Gastrocnemius medialis (tissue), 4 donors: ENCODE data around the gene SLC9A4. TPM values are rescaled to one million over a fixed set of nuclear protein-coding genes. Genes with fewer than 3 reads are reported as not detected.
"Not testable (repeated sequence)": the region's sequence is repeated elsewhere in the genome, so short reads cannot be mapped to it uniquely, and the experiment has no call there.

Experiments
- ATAC-seq, 2 donors: fragments of 150-250 bp; one replicate each; pipeline ENCODE4 v1.9.1; 2016
- DNase-seq, 2 donors: peaks; one replicate each; pipeline ENCODE4 v3.0.0-alpha.2; 2019
- H3K27ac ChIP-seq, 4 donors: fragments of 200-600 bp; sonication (generic); 1 replicate in 1 of 4; 2 replicates in 3 of 4; pipeline ENCODE4 v1.5.1; 2016 to 2018; ENCODE audit warnings: mild to moderate bottlenecking in 2 of 4, moderate library complexity in 1 of 4
- H3K27me3 ChIP-seq, 3 donors: fragments of 200-600 bp; sonication (generic) in 2 of 3; 1 replicate in 1 of 3; 2 replicates in 2 of 3; pipeline versions ENCODE4 v1.5.1 to v1.6.0; 2016 to 2019; ENCODE audit warnings: mild to moderate bottlenecking in 1 of 3, moderate library complexity in 1 of 3
- H3K36me3 ChIP-seq, 2 donors: fragments of 200-600 bp; sonication (generic) in 1 of 2; one replicate each; pipeline ENCODE4 v1.5.1; 2017 to 2018
- H3K4me1 ChIP-seq, 2 donors: fragments of 200-600 bp; sonication (generic) in 1 of 2; one replicate each; pipeline ENCODE4 v1.5.1; 2016 to 2017; ENCODE audit warnings: mild to moderate bottlenecking in 2 of 2
- H3K4me3 ChIP-seq, 4 donors: fragments of 200-600 bp; sonication (generic) in 3 of 4; 1 replicate in 1 of 4; 2 replicates in 3 of 4; pipeline ENCODE4 v1.5.1; 2016 to 2019; ENCODE audit warnings: mild to moderate bottlenecking in 2 of 4
- H3K9me3 ChIP-seq, 3 donors: fragments of 200-600 bp; sonication (generic) in 2 of 3; 1 replicate in 1 of 3; 2 replicates in 2 of 3; pipeline ENCODE4 v1.5.1; 2016 to 2019
- POLR2A ChIP-seq, 2 donors: fragments of 450-650 bp; IDR thresholded peaks; one replicate each; pipeline ENCODE4 v1.6.1; 2017; ENCODE audit warnings: antibody characterized with exemption in 2 of 2, mild to moderate bottlenecking in 2 of 2, moderate library complexity in 2 of 2
- in situ Hi-C, 4 donors: fragments of 200-750 bp; cut with MboI; loops; one replicate each; pipeline versions ENCODE4 v1.15.0 to v1.8.0; 2017; ENCODE audit warnings: low sequenced_read_pairs in 4 of 4
- intact Hi-C: fragments of 100-400 bp; cut with DNase I; formaldehyde crosslinking; loops from one replicate; pipeline ENCODE4 v1.15.1; 2023; ENCODE audit warnings: low total_unique reads
- total RNA-seq, 4 donors: library from RNA; depleted of rRNA; stranded (reverse); fragments of >200 nt; gene quantifications; one replicate each; pipeline versions ENCODE4 v1.1.0 to v1.2.3, GENCODE V29; 2016
- TF ChIP-seq, protein P1 (sequence below), 5 experiments: fragments of 450-650 bp in 3 of 5; fragments of 200-600 bp in 2 of 5; sonication (generic) in 2 of 5; IDR thresholded peaks in 4 of 5; conservative IDR thresholded peaks in 1 of 5; 1 replicate in 4 of 5; 2 replicates in 1 of 5; pipeline ENCODE4 v1.5.1; 2016 to 2019; ENCODE audit warnings: antibody characterized with exemption in 5 of 5, mild to moderate bottlenecking in 3 of 5, moderate library complexity in 3 of 5

SLC9A4 gene
- total RNA-seq, 4 donors from 2014 or later = not detected

DNA sequence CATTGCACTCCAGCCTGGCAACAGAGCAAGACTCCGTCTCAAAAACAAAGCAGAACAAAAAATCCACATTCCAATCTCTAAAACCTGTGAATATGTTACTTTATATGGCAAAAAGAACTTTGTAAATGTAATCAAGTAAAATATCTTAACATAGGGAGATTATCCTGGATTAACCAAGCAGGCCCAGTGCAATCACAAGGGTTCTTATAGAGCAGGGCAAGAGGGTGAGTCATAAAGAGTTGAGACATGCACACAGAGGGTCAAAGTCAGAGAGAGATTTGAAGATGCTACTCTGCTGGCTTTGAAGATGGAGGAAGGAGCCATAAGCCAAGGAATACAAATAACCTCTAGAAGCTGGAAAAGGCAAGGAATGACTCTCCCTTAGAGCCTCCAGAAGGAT is 85.4 kb downstream of the SLC9A4 start:
- DNase-seq = no peak
- no peaks in the 10 kb centered on the region for H3K4me1 ChIP-seq
- in situ Hi-C loops = no loop called here

GRCh38 chr2:102562542-102562941 is 89.5 kb downstream of the SLC9A4 start:
- in situ Hi-C loops, H3K4me1 ChIP-seq, ATAC-seq, DNase-seq, H3K9me3 ChIP-seq, intact Hi-C loops, H3K36me3 ChIP-seq, H3K27me3 ChIP-seq, H3K4me3 ChIP-seq, H3K27ac ChIP-seq: not testable (repeated sequence)

More for the DNA sequence above, 85.4 kb downstream of the SLC9A4 start:
- Histone ChIP-seq H3K4me3 (no peak overlapping the region), H3K27ac (no peak overlapping the region), H3K27me3 (no peaks in the 10 kb centered on the region), H3K9me3 (no peaks in the 10 kb centered on the region), H3K36me3 (no peaks in the 10 kb centered on the region)
- TF ChIP-seq, protein P1, sequence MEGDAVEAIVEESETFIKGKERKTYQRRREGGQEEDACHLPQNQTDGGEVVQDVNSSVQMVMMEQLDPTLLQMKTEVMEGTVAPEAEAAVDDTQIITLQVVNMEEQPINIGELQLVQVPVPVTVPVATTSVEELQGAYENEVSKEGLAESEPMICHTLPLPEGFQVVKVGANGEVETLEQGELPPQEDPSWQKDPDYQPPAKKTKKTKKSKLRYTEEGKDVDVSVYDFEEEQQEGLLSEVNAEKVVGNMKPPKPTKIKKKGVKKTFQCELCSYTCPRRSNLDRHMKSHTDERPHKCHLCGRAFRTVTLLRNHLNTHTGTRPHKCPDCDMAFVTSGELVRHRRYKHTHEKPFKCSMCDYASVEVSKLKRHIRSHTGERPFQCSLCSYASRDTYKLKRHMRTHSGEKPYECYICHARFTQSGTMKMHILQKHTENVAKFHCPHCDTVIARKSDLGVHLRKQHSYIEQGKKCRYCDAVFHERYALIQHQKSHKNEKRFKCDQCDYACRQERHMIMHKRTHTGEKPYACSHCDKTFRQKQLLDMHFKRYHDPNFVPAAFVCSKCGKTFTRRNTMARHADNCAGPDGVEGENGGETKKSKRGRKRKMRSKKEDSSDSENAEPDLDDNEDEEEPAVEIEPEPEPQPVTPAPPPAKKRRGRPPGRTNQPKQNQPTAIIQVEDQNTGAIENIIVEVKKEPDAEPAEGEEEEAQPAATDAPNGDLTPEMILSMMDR (IDR thresholded peaks at IDR 0.05 in 4 of 5, conservative IDR thresholded peaks at IDR 0.05 in 1 of 5) = no peak
- no peak for TF ChIP-seq POLR2A (IDR thresholded peaks at IDR 0.05)
- ATAC-seq = no peak
- intact Hi-C loops = no loop called here

DNA sequence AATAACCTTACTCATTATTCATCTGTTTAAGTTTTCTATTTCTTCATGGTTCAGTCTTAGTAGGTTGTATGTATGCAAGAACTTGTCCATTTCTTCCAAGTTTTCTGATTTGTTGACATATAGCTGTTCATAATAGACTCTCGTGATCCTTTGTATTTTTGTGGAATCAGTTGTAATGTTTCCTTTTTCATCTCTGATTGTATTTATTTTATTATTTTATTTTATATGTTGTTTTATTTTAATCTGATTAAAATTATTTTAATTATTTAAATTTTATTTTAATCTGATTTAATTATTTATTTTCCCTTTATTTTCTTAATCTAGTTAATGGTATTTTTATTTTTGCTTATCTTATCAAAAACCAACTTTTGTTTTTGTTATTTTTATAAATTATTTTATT is 102.9 kb downstream of the SLC9A4 start:
- H3K27ac ChIP-seq = no peak overlapping the region

GRCh38 chr2:102578376-102578775 is 105.3 kb downstream of the SLC9A4 start:
- no peak overlapping the region for H3K4me3 ChIP-seq
- no peaks in the 10 kb centered on the region for H3K27me3 ChIP-seq
- DNase-seq = no peak
- TF ChIP-seq, protein P1 (IDR thresholded peaks at IDR 0.05 in 4 of 5, conservative IDR thresholded peaks at IDR 0.05 in 1 of 5) = no peak
- no peak for TF ChIP-seq POLR2A (IDR thresholded peaks at IDR 0.05)
- H3K4me1 ChIP-seq = no peaks in the 10 kb centered on the region
- no peak overlapping the region for H3K27ac ChIP-seq
- no peak for ATAC-seq
- no peaks in the 10 kb centered on the region for H3K9me3 ChIP-seq
- in situ Hi-C loops (no loop called here), intact Hi-C loops (no loop called here)
- H3K36me3 ChIP-seq = no peaks in the 10 kb centered on the region

More for the DNA sequence above, 102.9 kb downstream of the SLC9A4 start:
- ATAC-seq (no peak), DNase-seq (no peak)
- no peak overlapping the region for H3K4me3 ChIP-seq
- no peaks in the 10 kb centered on the region for H3K27me3 ChIP-seq
- in situ Hi-C loops = no loop called here
- TF ChIP-seq, protein P1 (IDR thresholded peaks at IDR 0.05 in 4 of 5, conservative IDR thresholded peaks at IDR 0.05 in 1 of 5) = no peak
- TF ChIP-seq POLR2A (IDR thresholded peaks at IDR 0.05) = no peak
- no peaks in the 10 kb centered on the region for H3K9me3 ChIP-seq
- intact Hi-C loops = no loop called here
- no peaks in the 10 kb centered on the region for H3K4me1 ChIP-seq
- H3K36me3 ChIP-seq = no peaks in the 10 kb centered on the region

DNA sequence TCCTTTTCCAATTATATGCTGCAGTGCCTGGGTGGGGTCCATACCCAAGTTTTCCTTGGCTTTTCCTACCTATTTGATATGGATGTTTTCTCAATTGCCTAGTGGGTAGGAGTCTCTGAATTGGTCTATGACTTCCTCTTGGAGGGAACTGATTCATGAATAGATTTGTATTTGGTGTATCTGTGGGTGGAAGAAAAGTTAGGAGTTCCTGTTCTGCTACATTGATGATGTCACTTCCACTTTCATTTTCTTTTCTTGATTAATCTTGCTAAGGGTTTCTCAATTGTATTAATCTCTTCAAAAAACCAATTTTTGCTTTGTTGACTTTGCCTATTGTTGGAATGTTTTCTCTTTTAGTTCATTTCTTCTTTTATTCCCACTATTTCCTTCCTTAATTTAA is 108.9 kb downstream of the SLC9A4 start:
- DNase-seq (no peak), ATAC-seq (no peak)
- Histone ChIP-seq H3K4me3 (no peak overlapping the region), H3K27me3 (no peaks in the 10 kb centered on the region), H3K36me3 (no peaks in the 10 kb centered on the region), H3K27ac (no peak overlapping the region), H3K4me1 (no peaks in the 10 kb centered on the region), H3K9me3 (no peaks in the 10 kb centered on the region)
- no peak for TF ChIP-seq POLR2A (IDR thresholded peaks at IDR 0.05)
- TF ChIP-seq, protein P1 (IDR thresholded peaks at IDR 0.05 in 4 of 5, conservative IDR thresholded peaks at IDR 0.05 in 1 of 5) = no peak
- intact Hi-C loops = no loop called here
- in situ Hi-C loops = no loop called here
